Lung (tissue), 12 donors: ENCODE data around the gene OR5AU1. TPM values are rescaled to one million over a fixed set of nuclear protein-coding genes. Genes with fewer than 3 reads are reported as not detected.

Experiments
- ATAC-seq: fragments of 200-7000 bp; cut with Tn5 transposase; one replicate; pipeline ENCODE4 v1.9.1; 2020; ENCODE audit warnings: moderate number of reproducible peaks; ENCODE audit not compliant: insufficient read depth, low FRiP score
- DNase-seq, 3 donors: peaks; one replicate each; pipeline ENCODE4 v3.0.0-alpha.2; 2013 to 2017
- H3K27ac ChIP-seq, 2 donors: one replicate each; pipeline ENCODE4 v1.5.1; 2013; ENCODE audit warnings: mild to moderate bottlenecking in 2 of 2, moderate library complexity in 2 of 2, control low read depth in 1 of 2, inconsistent platforms in 1 of 2, low read depth in 1 of 2, low read length in 1 of 2
- H3K27me3 ChIP-seq, 3 donors: one replicate each; pipeline ENCODE4 v1.5.1; 2013; ENCODE audit warnings: low read length in 2 of 3; ENCODE audit not compliant: control insufficient read depth in 3 of 3, insufficient read depth in 3 of 3
- H3K36me3 ChIP-seq, 4 donors: one replicate each; pipeline ENCODE4 v1.5.1; 2013; ENCODE audit warnings: low read length in 4 of 4, mild to moderate bottlenecking in 1 of 4, moderate library complexity in 1 of 4; ENCODE audit not compliant: control insufficient read depth in 4 of 4, insufficient read depth in 4 of 4
- H3K4me1 ChIP-seq, 5 donors: one replicate each; pipeline ENCODE4 v1.5.1; 2013; ENCODE audit warnings: low read length in 5 of 5, mild to moderate bottlenecking in 2 of 5, moderate library complexity in 1 of 5; ENCODE audit not compliant: control insufficient read depth in 5 of 5, insufficient read depth in 5 of 5
- H3K4me3 ChIP-seq: one replicate; pipeline ENCODE4 v1.5.1; 2013; ENCODE audit warnings: mild to moderate bottlenecking, control low read depth, moderate library complexity
- H3K9ac ChIP-seq, 2 donors: one replicate each; pipeline ENCODE4 v1.5.1; 2013; ENCODE audit warnings: low read length in 2 of 2, control low read depth in 1 of 2; ENCODE audit not compliant: insufficient read depth in 1 of 2
- H3K9me3 ChIP-seq, 4 donors: one replicate each; pipeline ENCODE4 v1.5.1; 2013; ENCODE audit warnings: low read length in 3 of 4, mild to moderate bottlenecking in 1 of 4, moderate library complexity in 1 of 4; ENCODE audit not compliant: control insufficient read depth in 4 of 4, insufficient read depth in 3 of 4
- CTCF ChIP-seq: IDR thresholded peaks from 2 replicates; pipeline ENCODE4 v1.5.1; 2012; ENCODE audit warnings: mild to moderate bottlenecking; ENCODE audit errors: control extremely low read depth, extremely low read depth
- WGBS, 2 donors: extraction: QIAGEN DNeasy Blood & Tissue Kit; methylation state at CpG; one replicate each; pipeline ENCODE4 v1.1.7; 2013; 5-methylcytosine and 5-hydroxymethylcytosine counted together
- polyA plus RNA-seq, 2 donors: library from polyadenylated mRNA; stranded (reverse); fragments of 200-250 nt; gene quantifications; one replicate each; pipeline ENCODE4 v1.2.1, GENCODE V29; 2013
- total RNA-seq, 2 donors: library from RNA; depleted of rRNA in 1 of 2; stranded (reverse); fragments of >200 nt in 1 of 2; gene quantifications; one replicate each; pipeline ENCODE4 v1.2.1, GENCODE V29; 2014 to 2021
- donor health status: control.
- donor health status: control.
- donor health status: Bipolar disorder and iron deficiency.
- donor health status: healthy.
- donor health status: DM: yes; HTN: yes; CAD: no.

The OR5AU1 gene
- total and polyA plus RNA-seq, 4 donors: not detected

GRCh38 chr14:21133901-21134300 lies 22.0 kb downstream of the OR5AU1 start:
- TF ChIP-seq CTCF: no peak
- no peaks in the 10 kb centered on the region for H3K4me1 ChIP-seq
- 46 to 63% methylated on average over 1 of the region's 1 CpG for WGBS, 2 donors
- no peaks in the 10 kb centered on the region for H3K27me3 ChIP-seq
- ATAC-seq: no peak
- no peak overlapping the region for H3K27ac ChIP-seq
- H3K9me3 ChIP-seq: no peaks in the 10 kb centered on the region
- no peak overlapping the region for H3K9ac ChIP-seq
- DNase-seq: no peak
- H3K4me3 ChIP-seq: no peak overlapping the region
- no peaks in the 10 kb centered on the region for H3K36me3 ChIP-seq

DNA sequence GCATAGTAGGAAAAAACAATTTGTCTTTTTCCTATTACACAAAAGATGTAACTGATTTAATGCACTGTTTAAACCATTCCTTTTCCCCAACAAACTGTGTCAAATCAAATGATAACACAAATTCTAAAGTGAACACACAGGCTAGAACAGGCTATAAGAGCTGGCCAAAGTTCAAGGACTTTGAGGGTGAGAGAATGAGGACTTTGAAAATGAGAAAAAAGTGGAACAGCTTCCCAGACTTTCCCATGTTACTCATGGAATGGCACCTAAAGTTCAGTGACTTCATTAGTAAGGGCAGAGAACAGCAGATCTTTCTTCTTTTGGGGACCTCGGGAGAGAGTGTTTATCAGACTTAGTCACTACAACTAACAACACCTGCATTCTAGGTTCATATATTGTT lies 32.4 kb downstream of the OR5AU1 start:
- no peaks in the 10 kb centered on the region for H3K27me3 ChIP-seq
- 74 to 94% methylated on average over 1 of the region's 1 CpG for WGBS, 2 donors

DNA sequence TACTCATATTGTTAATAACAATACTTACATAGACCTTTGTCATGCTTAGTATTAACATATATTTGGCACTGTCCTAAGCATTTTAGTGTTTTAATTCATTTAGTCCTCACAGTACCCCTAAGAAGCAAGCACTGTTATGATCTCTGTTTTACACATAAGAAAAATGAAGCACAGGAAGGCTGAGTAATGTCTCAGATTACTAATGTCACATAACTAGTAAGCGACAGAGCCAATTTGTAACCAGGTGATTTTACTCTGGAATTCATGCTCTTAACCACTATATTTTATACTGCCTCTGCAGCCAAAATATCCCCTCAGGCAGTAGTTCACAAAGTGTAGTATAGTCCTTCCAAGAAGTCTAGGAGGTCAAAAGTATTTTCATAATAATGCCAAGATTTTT lies 34.7 kb downstream of the OR5AU1 start:
- Histone ChIP-seq H3K27ac (no peak overlapping the region), H3K9ac (no peak overlapping the region), H3K4me3 (no peak overlapping the region), H3K27me3 (no peaks in the 10 kb centered on the region), H3K36me3 (no peaks in the 10 kb centered on the region), H3K9me3 (peaks cover 0 to 2% (median 0%) of the 10 kb centered on the region in 4 donors), H3K4me1 (no peaks in the 10 kb centered on the region)
- ATAC-seq: no peak
- no peak for DNase-seq
- TF ChIP-seq CTCF: no peak
- 69 to 80% methylated on average over 1 of the region's 1 CpG for WGBS, 2 donors

More for the DNA sequence above, 32.4 kb downstream of the OR5AU1 start:
- Histone ChIP-seq H3K9me3 (peaks cover 0 to 2% (median 0%) of the 10 kb centered on the region in 4 donors), H3K4me3 (no peak overlapping the region), H3K4me1 (no peaks in the 10 kb centered on the region), H3K27ac (no peak overlapping the region), H3K9ac (no peak overlapping the region), H3K36me3 (no peaks in the 10 kb centered on the region)
- ATAC-seq (no peak), DNase-seq (no peak)
- no peak for TF ChIP-seq CTCF

DNA sequence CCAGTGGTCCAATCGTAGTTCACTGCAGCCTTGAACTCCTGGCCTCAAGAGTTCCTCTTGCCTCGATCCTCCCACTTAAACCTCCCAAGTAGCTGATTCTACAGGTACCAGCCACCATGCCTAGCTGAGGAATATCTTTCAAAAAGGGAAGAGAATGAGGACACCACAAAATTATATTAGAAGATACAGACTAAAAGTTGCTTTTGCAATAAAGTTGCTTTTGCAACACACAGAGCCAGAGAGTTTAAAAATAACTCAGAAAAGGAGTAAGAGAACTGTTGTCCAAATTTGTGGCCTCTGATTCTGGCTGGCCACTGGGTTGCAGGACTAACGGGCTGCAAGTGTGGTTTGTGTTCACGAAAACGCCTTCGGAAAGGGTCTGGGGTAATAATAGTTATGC lies 35.2 kb downstream of the OR5AU1 start:
- ATAC-seq (no peak), DNase-seq (no peak)
- Histone ChIP-seq H3K27ac (no peak overlapping the region), H3K36me3 (no peaks in the 10 kb centered on the region), H3K4me1 (no peaks in the 10 kb centered on the region), H3K9me3 (no peaks in the 10 kb centered on the region), H3K9ac (no peak overlapping the region), H3K27me3 (no peaks in the 10 kb centered on the region), H3K4me3 (no peak overlapping the region)
- WGBS, 2 donors: 52 to 69% methylated on average over 6 of the region's 6 CpGs
- TF ChIP-seq CTCF: no peak
